WTC11 (cell line): ENCODE data around the gene APH1B.

Experiments
- GTF2I ChIP-seq: fragments of 250-450 bp; sonication (Bioruptor Pico); conservative IDR thresholded peaks from 2 replicates; pipeline ENCODE4 v1.4.0; 2021; ENCODE audit warnings: mild to moderate bottlenecking
- RORB ChIP-seq: fragments of 250-450 bp; sonication (Bioruptor Pico); IDR thresholded peaks from 2 replicates; pipeline ENCODE4 v1.9.0; 2021; ENCODE audit warnings: mild to moderate bottlenecking
- SMAD4 ChIP-seq: sonication (generic); formaldehyde crosslinking; IDR thresholded peaks from 2 replicates; pipeline ENCODE4 v1.8.0; 2022; ENCODE audit warnings: mild to moderate bottlenecking, missing genetic modification reagents
- TP53 ChIP-seq: sonication (generic); formaldehyde crosslinking; IDR thresholded peaks from 2 replicates; pipeline ENCODE4 v1.8.1; 2023; ENCODE audit warnings: mild to moderate bottlenecking, missing genetic modification reagents
- ZNF138 ChIP-seq: sonication (generic); formaldehyde crosslinking; conservative IDR thresholded peaks from 2 replicates; pipeline ENCODE4 v1.8.1; 2022; ENCODE audit warnings: mild to moderate bottlenecking, moderate library complexity, missing genetic modification reagents
- TF ChIP-seq, protein P1 (sequence below): fragments of 200-600 bp; IDR thresholded peaks from 2 replicates; pipeline ENCODE4 v1.8.0; 2022; ENCODE audit warnings: antibody characterized with exemption
- TF ChIP-seq, protein P2 (sequence below): sonication (generic); formaldehyde crosslinking; IDR thresholded peaks from 2 replicates; pipeline ENCODE4 v1.8.1; 2022; ENCODE audit warnings: mild to moderate bottlenecking, missing genetic modification reagents, moderate library complexity, borderline replicate concordance
- TF ChIP-seq, protein P3 (sequence below): sonication (generic); formaldehyde crosslinking; conservative IDR thresholded peaks from 2 replicates; pipeline ENCODE4 v1.8.1; 2022; ENCODE audit warnings: mild to moderate bottlenecking, missing genetic modification reagents

DNA sequence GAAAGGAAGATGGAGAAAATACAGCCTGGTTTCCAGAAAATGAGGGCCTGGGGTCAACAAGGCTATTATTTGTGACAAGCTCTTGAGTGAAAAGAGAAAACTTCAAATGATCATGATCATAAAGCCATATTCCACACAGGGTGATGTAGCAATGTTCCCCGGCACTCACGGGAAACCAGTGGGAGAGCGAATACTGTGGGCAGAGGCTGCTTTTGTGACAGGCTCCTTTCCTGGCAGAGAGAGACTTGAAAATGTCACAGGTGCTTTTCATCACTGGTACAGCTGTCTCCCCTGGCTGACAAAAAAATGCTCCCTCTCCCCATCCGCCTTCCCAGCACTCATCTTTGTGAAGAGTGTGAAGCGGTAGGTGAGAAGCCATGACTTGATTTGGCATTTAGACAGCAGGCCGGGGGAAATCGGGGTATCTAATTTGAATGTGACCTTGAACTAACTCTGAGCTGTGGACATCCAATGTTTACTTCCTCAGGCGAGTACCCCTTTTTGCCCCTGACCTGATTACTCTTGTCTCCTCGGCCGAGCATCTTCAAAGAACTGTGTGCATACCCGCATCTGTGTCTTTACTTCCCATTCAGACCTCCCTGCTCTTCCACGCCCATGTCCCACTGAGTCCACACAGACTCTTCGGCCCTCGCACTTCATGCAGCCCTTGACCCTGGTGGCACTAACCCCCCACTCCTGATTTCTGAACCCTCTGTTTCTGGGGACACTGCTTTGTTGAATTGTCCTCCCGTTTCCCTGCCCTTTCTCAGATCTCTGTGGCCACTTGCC is 81.0 kb downstream of the APH1B start:
- TF ChIP-seq SMAD4 (no peak), ZNF138 (CRISPR knock-in tag) (no peak), GTF2I (CRISPR knock-in tag) (no peak), TP53 (CRISPR knock-in tag) (no peak), RORB (CRISPR knock-in tag) (no peak)
- TF ChIP-seq, protein P1, sequence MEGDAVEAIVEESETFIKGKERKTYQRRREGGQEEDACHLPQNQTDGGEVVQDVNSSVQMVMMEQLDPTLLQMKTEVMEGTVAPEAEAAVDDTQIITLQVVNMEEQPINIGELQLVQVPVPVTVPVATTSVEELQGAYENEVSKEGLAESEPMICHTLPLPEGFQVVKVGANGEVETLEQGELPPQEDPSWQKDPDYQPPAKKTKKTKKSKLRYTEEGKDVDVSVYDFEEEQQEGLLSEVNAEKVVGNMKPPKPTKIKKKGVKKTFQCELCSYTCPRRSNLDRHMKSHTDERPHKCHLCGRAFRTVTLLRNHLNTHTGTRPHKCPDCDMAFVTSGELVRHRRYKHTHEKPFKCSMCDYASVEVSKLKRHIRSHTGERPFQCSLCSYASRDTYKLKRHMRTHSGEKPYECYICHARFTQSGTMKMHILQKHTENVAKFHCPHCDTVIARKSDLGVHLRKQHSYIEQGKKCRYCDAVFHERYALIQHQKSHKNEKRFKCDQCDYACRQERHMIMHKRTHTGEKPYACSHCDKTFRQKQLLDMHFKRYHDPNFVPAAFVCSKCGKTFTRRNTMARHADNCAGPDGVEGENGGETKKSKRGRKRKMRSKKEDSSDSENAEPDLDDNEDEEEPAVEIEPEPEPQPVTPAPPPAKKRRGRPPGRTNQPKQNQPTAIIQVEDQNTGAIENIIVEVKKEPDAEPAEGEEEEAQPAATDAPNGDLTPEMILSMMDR = no peak
- TF ChIP-seq, protein P2, sequence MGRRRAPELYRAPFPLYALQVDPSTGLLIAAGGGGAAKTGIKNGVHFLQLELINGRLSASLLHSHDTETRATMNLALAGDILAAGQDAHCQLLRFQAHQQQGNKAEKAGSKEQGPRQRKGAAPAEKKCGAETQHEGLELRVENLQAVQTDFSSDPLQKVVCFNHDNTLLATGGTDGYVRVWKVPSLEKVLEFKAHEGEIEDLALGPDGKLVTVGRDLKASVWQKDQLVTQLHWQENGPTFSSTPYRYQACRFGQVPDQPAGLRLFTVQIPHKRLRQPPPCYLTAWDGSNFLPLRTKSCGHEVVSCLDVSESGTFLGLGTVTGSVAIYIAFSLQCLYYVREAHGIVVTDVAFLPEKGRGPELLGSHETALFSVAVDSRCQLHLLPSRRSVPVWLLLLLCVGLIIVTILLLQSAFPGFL (CRISPR knock-in tag) = no peak
- TF ChIP-seq, protein P3, sequence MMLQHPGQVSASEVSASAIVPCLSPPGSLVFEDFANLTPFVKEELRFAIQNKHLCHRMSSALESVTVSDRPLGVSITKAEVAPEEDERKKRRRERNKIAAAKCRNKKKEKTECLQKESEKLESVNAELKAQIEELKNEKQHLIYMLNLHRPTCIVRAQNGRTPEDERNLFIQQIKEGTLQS (CRISPR knock-in tag) = no peak
